ENCODE measurements around the gene HSPB6.
"Not testable (repeated sequence)": the region's sequence is repeated elsewhere in the genome, so short reads cannot be mapped to it uniquely, and the experiment has no call there.

The HSPB6 gene

GRCh38 chr19:35785339-35785627 is 28.5 kb upstream of the HSPB6 start:
- DNase-seq, result no peak

GRCh38 chr19:35784503-35785338 is 27.9 kb upstream of the HSPB6 start:
- DNase-seq, result no peak

- no peak for DNase-seq
Observed at GRCh38 chr19:35783469-35784434, 26.9 kb upstream of the HSPB6 start.

GRCh38 chr19:35782589-35782988 is 25.8 kb upstream of the HSPB6 start:
- no peak for DNase-seq

- DNase-seq, result no peak
Observed at GRCh38 chr19:35781650-35782049, 24.8 kb upstream of the HSPB6 start.

- no peak for DNase-seq
Observed at GRCh38 chr19:35780717-35781116, 23.9 kb upstream of the HSPB6 start.

GRCh38 chr19:35780058-35780457 is 23.2 kb upstream of the HSPB6 start:
- no peak for DNase-seq

- no peak for DNase-seq
Observed at GRCh38 chr19:35779033-35779432, 22.2 kb upstream of the HSPB6 start.

- no peak for DNase-seq
Observed at GRCh38 chr19:35777961-35778360, 21.1 kb upstream of the HSPB6 start.

- DNase-seq, result no peak
Observed at GRCh38 chr19:35777086-35777841, 20.4 kb upstream of the HSPB6 start.

GRCh38 chr19:35776102-35776788 is 19.4 kb upstream of the HSPB6 start:
- no peak for DNase-seq

GRCh38 chr19:35775298-35776101 is 18.7 kb upstream of the HSPB6 start, which contains the start of gene ARHGAP33:
Gene ARHGAP33, plus strand, starts transcription at chr19:35775564. Its CDS starts 95 bp downstream, at chr19:35775659.
- peak; percentile 89 for DNase-seq

GRCh38 chr19:35775046-35775297 is 18.1 kb upstream of the HSPB6 start:
- DNase-seq, result no peak

- DNase-seq, result no peak
Observed at GRCh38 chr19:35774274-35775045, 17.6 kb upstream of the HSPB6 start.

GRCh38 chr19:35773020-35773806 is 16.4 kb upstream of the HSPB6 start:
- no peak for DNase-seq

GRCh38 chr19:35772362-35772761 is 15.5 kb upstream of the HSPB6 start:
- not testable (repeated sequence) for DNase-seq

- DNase-seq, result no peak
Observed at GRCh38 chr19:35768082-35768421, 11.2 kb upstream of the HSPB6 start.

GRCh38 chr19:35767288-35768081 is 10.7 kb upstream of the HSPB6 start:
- no peak for DNase-seq

- no peak for DNase-seq
Observed at GRCh38 chr19:35766571-35767104, 9.8 kb upstream of the HSPB6 start.
